ENCODE measurements around the gene RNASEH2B.

- TF ChIP-seq CTCF (IDR thresholded peaks at IDR 0.05) (no peak), POLR2A (IDR thresholded peaks at IDR 0.05) (no peak)
Measured at GRCh38 chr13:50894504-50894903, 15.1 kb upstream of the RNASEH2B start.

Data from adrenal gland (tissue), 5 donors.